Endometrial microvascular endothelial cells (primary cell): ENCODE measurements around the gene LTB4R. TPM values are rescaled to one million over a fixed set of nuclear protein-coding genes. Genes with fewer than 3 reads are reported as not detected.
"Not testable (repeated sequence)": the region's sequence is repeated elsewhere in the genome, so short reads cannot be mapped to it uniquely, and the experiment has no call there.

Source experiments
- in situ Hi-C: cut with HindIII; loops from 2 replicates; pipeline ENCODE4 v1.10.0; 2017; ENCODE audit warnings: low sequenced_read_pairs, low pct_unique_long_range_greater_than_20kb; ENCODE audit errors: inconsistent ontology term
- total RNA-seq: library from RNA; depleted of rRNA; stranded (reverse); fragments of >200 nt; gene quantifications from one replicate; pipeline ENCODE4 v1.2.3, GENCODE V29; 2015; ENCODE audit errors: inconsistent ontology term

Gene LTB4R
- total RNA-seq, 1 donor from 2014 or later = 22.6 TPM

DNA sequence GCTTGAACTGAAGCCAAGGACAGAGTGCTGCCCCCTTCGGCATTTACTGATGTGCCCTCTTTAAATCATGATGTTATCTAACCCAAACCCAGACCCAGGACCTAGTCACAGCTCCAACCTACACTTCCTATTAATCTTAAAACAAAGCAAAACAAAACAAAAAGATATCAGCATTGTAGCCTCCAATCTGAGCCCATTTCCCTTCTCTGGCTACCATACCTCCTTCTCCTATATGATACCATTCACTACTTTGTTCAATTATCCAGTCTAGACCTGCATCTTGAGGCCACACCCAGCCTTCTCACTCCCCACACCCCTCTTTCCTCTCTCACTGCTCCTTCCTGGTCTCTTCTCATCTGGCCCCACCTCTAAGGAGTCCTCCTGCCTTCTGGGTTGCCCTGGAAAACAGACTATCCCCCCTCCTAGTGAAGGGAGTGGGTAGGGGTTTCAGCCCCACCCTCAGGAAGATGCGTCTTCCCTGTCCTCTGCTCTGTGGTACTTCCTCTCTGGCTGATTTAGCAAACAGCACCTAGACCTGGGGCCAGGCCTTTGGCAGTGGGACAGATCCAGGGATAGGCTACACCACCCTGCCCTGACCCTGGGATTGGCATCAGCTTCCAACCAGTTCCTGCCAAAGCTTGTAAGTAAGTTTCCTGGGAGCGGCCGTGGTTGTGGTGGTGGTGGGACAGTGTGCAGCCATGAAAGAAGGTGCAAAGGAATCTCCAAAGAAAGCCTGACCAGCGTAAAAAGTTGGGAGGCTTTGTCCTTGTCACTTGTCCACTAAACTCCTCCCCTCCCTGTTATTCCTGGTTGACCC lies 3.3 kb downstream of the LTB4R start:
- in situ Hi-C loops = no loop called here

- in situ Hi-C loops = no loop called here
Measured at GRCh38 chr14:24315243-24315806, 4.0 kb downstream of the LTB4R start.

- in situ Hi-C loops = no loop called here
Measured at GRCh38 chr14:24315807-24316596, 4.7 kb downstream of the LTB4R start.

DNA sequence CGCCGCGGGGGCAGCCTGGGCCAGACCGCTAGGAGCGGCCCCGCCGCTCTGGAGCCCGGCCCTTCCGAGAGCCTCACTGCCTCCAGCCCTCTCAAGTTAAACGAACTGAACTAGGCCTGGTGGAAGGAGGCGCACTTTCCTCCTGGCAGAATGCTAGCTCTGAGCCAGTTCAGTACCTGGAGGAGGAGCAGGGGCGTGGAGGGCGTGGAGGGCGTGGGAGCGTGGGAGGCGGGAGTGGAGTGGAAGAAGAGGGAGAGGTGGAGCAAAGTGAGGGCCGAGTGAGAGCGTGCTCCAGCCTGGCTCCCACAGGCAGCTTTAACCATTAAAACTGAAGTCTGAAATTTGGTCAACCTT lies 5.3 kb downstream of the LTB4R start:
- in situ Hi-C loops = no loop called here

DNA sequence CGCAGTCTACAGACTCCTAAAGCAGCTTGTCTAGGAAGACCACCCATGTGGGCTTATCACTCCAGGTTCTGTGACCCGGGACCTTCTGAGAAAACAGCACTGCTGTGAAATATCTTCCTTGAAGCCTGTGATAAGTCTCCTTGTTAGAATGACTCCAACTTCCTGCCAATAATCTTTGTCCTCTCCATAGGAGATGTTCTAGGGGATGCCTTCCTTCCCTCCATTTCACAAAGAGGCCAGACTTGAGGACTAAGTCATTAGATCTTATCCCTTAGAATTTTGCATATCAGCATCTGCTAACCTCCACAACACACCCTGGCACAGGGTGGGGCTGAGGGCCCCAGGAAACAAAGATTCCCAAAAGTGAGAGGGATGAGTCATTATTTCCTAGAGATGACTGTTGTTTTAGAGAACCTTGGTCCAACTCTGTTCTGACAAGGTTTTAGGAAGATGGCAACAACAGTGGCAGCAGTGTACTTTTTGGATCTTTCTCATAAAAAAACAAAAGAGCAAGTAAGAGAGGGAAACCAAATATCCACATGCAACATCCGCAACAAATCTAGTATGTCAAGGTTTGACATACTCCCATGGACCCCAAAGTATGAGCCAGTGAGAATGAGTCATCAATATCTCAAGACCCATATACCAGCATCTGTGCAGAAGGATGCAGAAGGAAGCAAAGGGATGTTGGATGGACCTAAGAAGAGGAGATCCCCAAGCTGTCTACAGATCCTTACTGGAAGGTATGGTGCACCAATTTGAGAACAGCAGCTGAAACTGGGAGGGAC lies 6.0 kb downstream of the LTB4R start:
- in situ Hi-C loops = no loop called here

- in situ Hi-C loops = no loop called here
Measured at GRCh38 chr14:24321212-24321975, 10.1 kb downstream of the LTB4R start.

DNA sequence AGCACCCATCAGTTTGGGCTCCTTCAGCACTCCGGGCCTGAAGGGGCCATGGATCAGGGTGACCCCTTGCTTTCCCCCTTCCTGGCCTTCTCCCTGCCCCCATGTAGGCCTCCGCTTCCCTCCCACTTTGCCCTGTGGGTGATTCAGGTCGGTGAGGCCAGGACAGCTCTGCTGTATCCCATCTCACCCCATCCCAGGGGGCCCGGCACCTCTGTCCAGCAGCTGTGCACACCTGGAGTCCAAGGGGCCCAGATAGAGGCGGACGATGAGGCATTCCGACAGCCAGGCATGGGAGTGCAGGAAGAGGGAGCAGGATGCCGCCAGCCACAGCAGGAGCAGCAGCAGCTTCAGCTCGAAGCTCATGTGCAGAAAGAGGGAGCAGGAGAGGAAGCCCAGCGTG lies 11.4 kb downstream of the LTB4R start:
- in situ Hi-C loops = no loop called here

DNA sequence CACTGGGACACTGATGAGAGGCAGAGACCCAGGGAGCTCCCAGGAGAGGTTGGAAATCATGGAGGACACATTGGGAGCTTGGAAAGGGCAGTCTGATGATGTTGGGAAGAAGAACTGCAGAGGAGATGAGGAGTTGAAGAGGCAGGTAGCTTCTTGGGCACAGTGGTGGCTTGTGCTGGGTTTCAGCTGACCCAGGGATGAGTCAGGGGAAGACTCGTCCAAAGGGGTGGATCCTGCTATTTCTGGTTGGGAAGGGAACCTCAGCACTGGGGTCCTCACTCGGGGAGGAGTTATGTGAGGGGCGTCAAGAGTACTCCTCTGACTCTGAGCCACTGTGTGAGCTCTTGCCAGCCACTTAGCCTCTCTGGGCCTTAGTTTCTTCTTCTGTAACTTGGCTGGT lies 12.0 kb downstream of the LTB4R start:
- in situ Hi-C loops = no loop called here

GRCh38 chr14:24324024-24324423 lies 12.7 kb downstream of the LTB4R start:
- in situ Hi-C loops = no loop called here

DNA sequence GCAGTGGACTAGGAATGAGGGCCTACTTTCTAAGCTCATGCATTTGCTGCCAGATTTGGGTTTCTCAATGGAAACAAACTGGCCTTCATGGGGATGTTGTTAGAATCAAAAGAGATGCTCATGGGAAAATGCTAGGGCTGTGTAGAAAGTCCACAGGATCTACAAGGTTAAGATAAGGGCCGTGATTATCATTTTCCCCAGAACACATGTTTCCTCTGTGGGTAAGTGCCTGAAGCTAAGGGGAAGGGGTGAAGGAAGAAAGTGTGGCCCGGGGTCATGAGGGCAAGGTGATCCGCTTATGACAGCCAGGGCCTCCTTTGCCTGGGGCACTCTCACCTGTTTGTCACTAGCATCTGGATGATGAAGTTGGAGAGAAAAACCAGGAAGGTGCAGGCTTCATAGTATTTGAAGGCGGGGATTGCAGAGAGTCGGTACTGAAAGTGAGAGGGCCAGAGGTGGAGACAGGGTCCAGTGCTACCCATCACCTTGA lies 13.8 kb downstream of the LTB4R start:
- in situ Hi-C loops = no loop called here

DNA sequence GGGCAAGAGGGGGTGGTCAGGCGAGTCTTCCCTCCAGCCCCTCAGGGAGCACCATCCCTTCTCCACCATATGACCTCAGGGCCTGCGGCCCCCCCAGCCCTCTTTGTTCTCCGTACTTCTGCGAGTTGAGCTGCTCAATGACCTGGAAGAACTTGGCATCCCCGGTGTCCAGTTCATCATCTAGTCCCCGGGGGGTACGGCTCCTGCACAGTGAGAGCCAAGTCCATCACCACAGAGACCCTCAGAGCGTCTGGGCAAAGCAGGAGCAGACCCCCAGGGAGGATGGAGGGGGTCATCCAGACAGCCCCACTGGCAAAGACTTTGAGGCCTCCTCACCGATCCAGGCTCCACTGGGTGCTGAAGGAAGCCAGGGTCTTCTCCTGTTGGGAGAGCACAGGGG lies 14.7 kb downstream of the LTB4R start:
- in situ Hi-C loops = no loop called here

GRCh38 chr14:24327303-24327702 lies 16.0 kb downstream of the LTB4R start:
- in situ Hi-C loops = no loop called here

- in situ Hi-C loops = not testable (repeated sequence)
Measured at GRCh38 chr14:24327914-24328313, 16.6 kb downstream of the LTB4R start.

GRCh38 chr14:24329073-24329663 lies 17.9 kb downstream of the LTB4R start:
- in situ Hi-C loops = no loop called here

- in situ Hi-C loops = no loop called here
Measured at GRCh38 chr14:24329736-24330135, 18.4 kb downstream of the LTB4R start.

GRCh38 chr14:24330973-24331674 lies 19.8 kb downstream of the LTB4R start:
- in situ Hi-C loops = no loop called here

- in situ Hi-C loops = no loop called here
Measured at GRCh38 chr14:24331731-24332267, 20.5 kb downstream of the LTB4R start.
